B cell (primary cell): ENCODE results near the gene GSE1. TPM values are rescaled to one million over a fixed set of nuclear protein-coding genes. Genes with fewer than 3 reads are reported as not detected.

ENCODE experiments used
- ATAC-seq: fragments of 200-7000 bp; cut with Tn5 transposase; one replicate; pipeline ENCODE4 v1.10.0; 2021; ENCODE audit warnings: low read depth, mild to moderate bottlenecking, moderate number of reproducible peaks, moderate library complexity
- CTCF ChIA-PET: fragments of 350-600 bp; sonication (Branson Sonifier 250); formaldehyde crosslinking; loops from one replicate; lab custom pipeline; 2021; ENCODE audit warnings: antibody characterized with exemption, inconsistent platforms; lab: Charles Lee
- POLR2A ChIA-PET: fragments of 350-600 bp; sonication (Branson Sonifier 250); formaldehyde crosslinking; loops from one replicate; lab custom pipeline; 2021; ENCODE audit warnings: antibody characterized with exemption; lab: Charles Lee
- DNase-seq: peaks from one replicate; pipeline ENCODE4 v3.0.0; 2013
- H2AFZ ChIP-seq: 2 replicates; pipeline ENCODE4 v1.6.1; 2012; ENCODE audit warnings: mild to moderate bottlenecking, low read depth, low read length; ENCODE audit not compliant: insufficient read depth, poor library complexity, severe bottlenecking
- H3K27ac ChIP-seq, 2 donors: 1 replicate in 1 of 2; 2 replicates in 1 of 2; pipeline ENCODE4 v1.5.1; 2012 to 2013; ENCODE audit warnings: low read length in 2 of 2, mild to moderate bottlenecking in 2 of 2, moderate library complexity in 1 of 2
- H3K27me3 ChIP-seq, 4 experiments: fragments of 200-600 bp in 1 of 4; sonication (generic) in 1 of 4; replicated peaks in 1 of 4; 1 replicate in 2 of 4; 2 replicates in 2 of 4; pipeline versions ENCODE4 v1.6.1 to v1.7.0; 2013 to 2016; ENCODE audit warnings: low read length in 3 of 4, mild to moderate bottlenecking in 2 of 4, mixed read lengths in 1 of 4, moderate library complexity in 1 of 4; ENCODE audit not compliant: insufficient read depth in 4 of 4, control insufficient read depth in 3 of 4; ENCODE audit errors: control extremely low read depth in 1 of 4
- H3K36me3 ChIP-seq, 2 experiments: replicated peaks in 1 of 2; 1 replicate in 1 of 2; 2 replicates in 1 of 2; pipeline versions ENCODE4 v1.6.1 to v1.7.1; 2013; ENCODE audit warnings: low read length in 1 of 2; ENCODE audit not compliant: insufficient read depth in 2 of 2, control insufficient read depth in 1 of 2; ENCODE audit errors: control extremely low read depth in 1 of 2, extremely low read depth in 1 of 2
- H3K4me1 ChIP-seq, 2 donors: fragments of 200-600 bp in 1 of 2; sonication (generic) in 1 of 2; 1 replicate in 1 of 2; 2 replicates in 1 of 2; pipeline versions ENCODE4 v1.5.1 to v1.6.1; 2013 to 2017; ENCODE audit warnings: low read length in 2 of 2; ENCODE audit not compliant: control insufficient read depth in 2 of 2, insufficient read depth in 2 of 2
- H3K4me2 ChIP-seq: replicated peaks from 2 replicates; pipeline ENCODE3; 2012; ENCODE audit warnings: mild to moderate bottlenecking, low read depth, low read length; ENCODE audit not compliant: poor library complexity, severe bottlenecking
- H3K4me3 ChIP-seq, 5 experiments: fragments of 200-600 bp in 1 of 5; sonication (generic) in 1 of 5; 1 replicate in 3 of 5; 2 replicates in 2 of 5; pipeline versions ENCODE4 v1.5.1 to v1.7.0; 2011 to 2016; ENCODE audit warnings: low read length in 4 of 5, mild to moderate bottlenecking in 4 of 5, low read depth in 2 of 5, control low read depth in 1 of 5, moderate library complexity in 1 of 5; ENCODE audit not compliant: insufficient read depth in 1 of 5; ENCODE audit errors: control extremely low read depth in 1 of 5, extremely low read depth in 1 of 5
- H3K79me2 ChIP-seq: fragments of 200-600 bp; sonication (generic); one replicate; pipeline ENCODE4 v1.6.0; 2016; ENCODE audit warnings: low read length; ENCODE audit not compliant: control insufficient read depth, insufficient read depth
- H3K9ac ChIP-seq: fragments of 200-600 bp; sonication (generic); 2 replicates; pipeline ENCODE4 v1.6.1; 2017; ENCODE audit warnings: mild to moderate bottlenecking, low read length, moderate library complexity
- H3K9me3 ChIP-seq, 3 donors: one replicate each; pipeline versions ENCODE4 v1.6.1 to v1.7.1; 2013; ENCODE audit warnings: low read length in 2 of 3; ENCODE audit not compliant: control insufficient read depth in 2 of 3, insufficient read depth in 1 of 3; ENCODE audit errors: control extremely low read depth in 1 of 3
- H4K20me1 ChIP-seq: 2 replicates; pipeline ENCODE4 v1.6.0; 2012; ENCODE audit warnings: mild to moderate bottlenecking, low read length; ENCODE audit not compliant: insufficient read depth, control insufficient read depth, poor library complexity, severe bottlenecking
- H3K27ac Mint-ChIP-seq: one replicate; pipeline ENCODE4 v1.8.0; 2021; ENCODE audit warnings: mixed read lengths
- H3K27me3 Mint-ChIP-seq: one replicate; pipeline ENCODE4 v1.8.0; 2021; ENCODE audit warnings: mixed read lengths
- H3K4me1 Mint-ChIP-seq: one replicate; pipeline ENCODE4 v1.8.0; 2021; ENCODE audit warnings: mixed read lengths
- H3K4me3 Mint-ChIP-seq: one replicate; pipeline ENCODE4 v1.8.0; 2021; ENCODE audit warnings: mixed read lengths
- H3K9me3 Mint-ChIP-seq: one replicate; pipeline ENCODE4 v1.8.0; 2022; ENCODE audit warnings: mixed read lengths; ENCODE audit not compliant: insufficient read depth
- CTCF ChIP-seq: fragments of 200-600 bp; IDR thresholded peaks from one replicate; pipeline ENCODE4 v1.8.0; 2022; ENCODE audit warnings: antibody characterized with exemption, mild to moderate bottlenecking
- EZH2 ChIP-seq: IDR thresholded peaks from 2 replicates; pipeline ENCODE4 v1.6.1; 2012; ENCODE audit warnings: borderline replicate concordance, low read depth, mild to moderate bottlenecking, moderate library complexity, low read length; ENCODE audit not compliant: insufficient read depth, poor library complexity, severe bottlenecking
- WGBS: methylation state at CpG from one replicate; pipeline ENCODE4 v1.1.5; 2013; ENCODE audit warnings: missing lambda C conversion rate; ENCODE audit not compliant: insufficient coverage; 5-methylcytosine and 5-hydroxymethylcytosine counted together
- intact Hi-C: fragments of 100-400 bp; cut with micrococcal nuclease; formaldehyde crosslinking; loops from one replicate; pipeline ENCODE4 v1.10.0; 2022
- polyA plus RNA-seq: library from polyadenylated mRNA; depleted of rRNA; stranded (reverse); fragments of >200 nt; gene quantifications from 2 replicates; pipeline ENCODE4 v1.2.3, GENCODE V29; 2012
- total RNA-seq, 2 donors: library from RNA; stranded (reverse); fragments of 120-200 nt in 1 of 2; gene quantifications; 1 replicate in 1 of 2; 2 replicates in 1 of 2; pipeline versions ENCODE4 v1.2.3 to v1.2.4, GENCODE V29; 2013 to 2022

Gene GSE1
- total and polyA plus RNA-seq, 2 donors (not counting 1 experiment from before 2014, with no cell fraction given): 57.3 to 76.1 TPM

DNA sequence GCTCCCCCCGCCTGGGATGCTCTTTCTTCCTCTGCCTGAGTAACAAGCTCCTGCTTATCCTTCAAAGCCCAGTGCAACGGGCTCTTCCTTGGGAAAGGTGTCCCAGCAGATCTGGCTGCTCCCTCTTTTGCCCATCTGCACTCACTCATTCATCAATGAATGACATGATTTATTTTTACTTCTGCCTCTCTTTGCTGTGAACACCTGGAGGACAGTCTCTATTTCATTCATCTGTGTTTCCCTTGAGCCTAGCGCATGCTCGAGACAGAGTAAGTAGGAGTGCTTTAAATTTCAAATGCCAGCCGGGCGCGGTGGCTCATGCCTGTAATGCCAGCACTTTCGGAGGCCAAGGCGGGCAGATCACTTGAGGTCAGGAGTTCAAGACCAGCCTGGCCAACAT is 97.6 kb downstream of the GSE1 start:
- no peak overlapping the region for H3K9ac ChIP-seq
- ChIA-PET CTCF (interaction anchor here (1.1 kb wide), 1 partner anchor 109 kb away, joined by 3 read pairs; no protein-coding TSS in a partner anchor), POLR2A (interaction anchor here (0.7 kb wide), 1 partner anchor 237 kb away, joined by 5 read pairs; no protein-coding TSS in a partner anchor)
- ATAC-seq (no peak), DNase-seq (no peak)
- WGBS: 96% methylated on average over 5 of the region's 9 CpGs
- Mint-ChIP-seq H3K27ac (no peak overlapping the region), H3K4me3 (no peak overlapping the region), H3K9me3 (peaks cover 3% of the 10 kb centered on the region), H3K27me3 (no peaks in the 10 kb centered on the region), H3K4me1 (peaks cover 5% of the 10 kb centered on the region)
- no peak overlapping the region for H3K4me2 ChIP-seq
- H3K27me3 ChIP-seq: no peaks in the 10 kb centered on the region
- H3K4me3 ChIP-seq: no peak overlapping the region
- H3K27ac ChIP-seq: no peak overlapping the region
- peaks cover 49% of the 10 kb centered on the region for H4K20me1 ChIP-seq
- TF ChIP-seq EZH2 (no peak), CTCF (no peak)
- no peaks in the 10 kb centered on the region for H3K4me1 ChIP-seq
- peaks cover 0 to 46% of the 10 kb centered on the region in 2 experiments for H3K36me3 ChIP-seq
- intact Hi-C loops: no loop called here
- H3K79me2 ChIP-seq: peaks cover 7% of the 10 kb centered on the region
- peaks cover 0 to 17% (median 6%) of the 10 kb centered on the region in 3 donors for H3K9me3 ChIP-seq
- no peak overlapping the region for H2AFZ ChIP-seq

- no peak for ATAC-seq
- Mint-ChIP-seq H3K4me1 (peaks cover 9% of the 10 kb centered on the region), H3K27me3 (no peaks in the 10 kb centered on the region), H3K4me3 (no peak overlapping the region), H3K9me3 (peaks cover 3% of the 10 kb centered on the region), H3K27ac (no peak overlapping the region)
- H3K4me1 ChIP-seq: peaks cover 0 to 12% of the 10 kb centered on the region in 2 donors
- H3K4me3 ChIP-seq: no peak overlapping the region
- ChIA-PET POLR2A (no interaction called here), CTCF (interaction anchor here (0.6 to 0.7 kb wide), 2 partner anchors 8 to 149 kb away, joined by 3 read pairs; no protein-coding TSS in a partner anchor)
- WGBS: 95% methylated on average over 6 of the region's 6 CpGs
- peaks cover 0 to 40% of the 10 kb centered on the region in 2 experiments for H3K36me3 ChIP-seq
- H2AFZ ChIP-seq: no peak overlapping the region
- no peak overlapping the region for H3K9ac ChIP-seq
- peaks cover 63% of the 10 kb centered on the region for H4K20me1 ChIP-seq
- TF ChIP-seq EZH2 (no peak), CTCF (no peak)
- no peak for DNase-seq
- H3K9me3 ChIP-seq: peaks cover 0 to 17% (median 6%) of the 10 kb centered on the region in 3 donors
- intact Hi-C loops: no loop called here
- peaks cover 20% of the 10 kb centered on the region for H3K79me2 ChIP-seq
- H3K4me2 ChIP-seq: no peak overlapping the region
- H3K27ac ChIP-seq: no peak overlapping the region
- no peaks in the 10 kb centered on the region for H3K27me3 ChIP-seq
These were observed 99.0 kb downstream of the GSE1 start for GRCh38 chr16:85711982-85712587.
